ENCODE results near the gene GPRC5A.

GRCh38 chr12:12947902-12948301, 56.5 kb downstream of the GPRC5A start:
- TF ChIP-seq CTCF (IDR thresholded peaks at IDR 0.05; ENCODE audit: extremely low read depth in 1 of 2, insufficient read depth in 1 of 2, low read depth in 1 of 2, low read length in 2 of 2), result no peak
- TF ChIP-seq MAX (IDR thresholded peaks at IDR 0.05; ENCODE audit: insufficient read depth, insufficient read length), result no peak
- no peak for TF ChIP-seq EZH2 (IDR thresholded peaks at IDR 0.05; ENCODE audit: borderline replicate concordance, low read depth, low read length, severe bottlenecking)
- TF ChIP-seq POLR2AphosphoS5 (IDR thresholded peaks at IDR 0.05; ENCODE audit: insufficient read depth, low read depth, low read length), result no peak
- no peak for TF ChIP-seq POLR2A (IDR thresholded peaks at IDR 0.05; ENCODE audit: low read depth, low read length)
- no peak for TF ChIP-seq MYC (IDR thresholded peaks at IDR 0.05; ENCODE audit: low read depth, low read length)
- TF ChIP-seq JUN (IDR thresholded peaks at IDR 0.05; ENCODE audit: borderline replicate concordance, insufficient read depth, insufficient read length, low read depth), result no peak
